Activated CD4-positive, CD25-positive, alpha-beta regulatory T cell (primary cell): Measurements from ENCODE around the gene LAMA2.

Experiments used
- DNase-seq, 4 experiments: peaks; one replicate each; lab custom pipeline; 2025; lab: John Stamatoyannopoulos, UW

The LAMA2 gene

GRCh38 chr6:129317931-129318820 lies 435.2 kb downstream of the LAMA2 start:
- DNase-seq, result no peak

GRCh38 chr6:129320892-129321291 lies 438.0 kb downstream of the LAMA2 start:
- DNase-seq, result no peak

GRCh38 chr6:129321303-129321702 lies 438.4 kb downstream of the LAMA2 start:
- no peak for DNase-seq

DNA sequence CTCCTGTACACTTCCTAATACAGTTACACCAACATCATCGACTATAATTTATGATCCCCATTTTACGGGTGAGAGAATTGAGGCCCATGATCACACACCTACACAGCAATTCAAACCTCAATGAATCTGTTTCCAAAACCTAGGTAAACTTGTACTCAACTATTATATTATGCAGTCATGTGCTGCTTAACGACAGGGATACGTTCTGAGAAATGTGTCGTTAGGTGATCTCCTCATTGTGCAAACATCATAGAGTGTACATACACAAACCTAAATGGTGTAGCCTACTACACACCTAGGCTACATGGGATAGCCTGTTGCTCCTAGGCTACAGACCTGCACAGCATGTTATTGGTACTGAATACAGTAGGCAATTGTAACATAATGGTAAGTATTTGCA lies 441.4 kb downstream of the LAMA2 start:
- no peak for DNase-seq

GRCh38 chr6:129329678-129330077 lies 446.7 kb downstream of the LAMA2 start:
- DNase-seq, result no peak

DNA sequence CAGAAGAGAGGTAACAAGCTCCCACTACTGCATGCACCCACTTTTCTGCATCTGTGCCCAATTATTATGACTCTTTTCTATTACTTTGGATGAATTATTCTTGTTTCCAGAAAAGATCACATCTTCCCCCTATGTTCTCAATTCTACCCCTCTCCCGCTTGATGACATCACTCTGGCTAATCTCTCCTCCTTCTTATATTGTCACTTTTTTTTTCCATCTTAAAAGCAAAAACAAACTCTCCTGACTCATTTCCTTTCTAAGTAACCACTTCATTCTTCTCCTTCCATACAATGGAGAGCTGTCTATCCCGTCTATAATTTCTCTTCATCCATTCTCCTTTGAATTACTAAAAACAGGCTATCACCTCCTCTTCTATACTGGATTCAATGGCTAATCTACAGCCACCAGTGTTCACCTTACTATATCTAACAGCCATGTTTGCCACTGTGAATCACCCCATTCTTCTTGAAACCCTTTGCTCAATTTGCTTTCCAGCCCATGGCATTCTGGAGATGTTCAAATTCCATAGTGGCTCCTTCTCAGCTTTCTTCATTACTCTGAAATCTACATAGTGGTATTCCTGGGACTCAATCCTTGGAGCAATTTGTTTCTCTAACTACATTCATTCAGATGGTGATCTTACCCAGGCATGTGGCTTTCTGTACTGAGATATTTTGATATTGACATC lies 448.7 kb downstream of the LAMA2 start:
- DNase-seq, result no peak

- no peak for DNase-seq
Observed at GRCh38 chr6:129335792-129336191, 452.9 kb downstream of the LAMA2 start.

GRCh38 chr6:129338683-129339082 lies 455.7 kb downstream of the LAMA2 start:
- DNase-seq, result no peak

DNA sequence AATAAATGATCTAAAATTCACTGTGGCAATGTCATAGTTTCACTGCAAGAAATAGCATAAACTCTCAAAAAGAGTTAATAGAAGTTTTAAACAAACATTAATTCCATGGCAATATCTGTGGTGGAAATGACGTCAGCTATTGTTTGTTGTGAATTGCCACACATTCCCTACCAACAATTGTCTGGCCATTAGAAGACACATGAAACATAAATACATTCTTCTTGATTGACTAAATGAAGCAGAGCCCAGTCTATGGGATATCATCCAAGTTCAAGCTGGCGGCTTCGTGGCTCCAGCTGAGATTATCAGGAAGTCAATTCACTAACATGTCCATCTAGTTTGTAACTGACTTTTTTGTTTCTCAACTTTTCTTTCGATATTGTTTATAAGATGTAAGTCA lies 458.0 kb downstream of the LAMA2 start:
- DNase-seq, result no peak

GRCh38 chr6:129342243-129342642 lies 459.3 kb downstream of the LAMA2 start:
- no peak for DNase-seq

DNA sequence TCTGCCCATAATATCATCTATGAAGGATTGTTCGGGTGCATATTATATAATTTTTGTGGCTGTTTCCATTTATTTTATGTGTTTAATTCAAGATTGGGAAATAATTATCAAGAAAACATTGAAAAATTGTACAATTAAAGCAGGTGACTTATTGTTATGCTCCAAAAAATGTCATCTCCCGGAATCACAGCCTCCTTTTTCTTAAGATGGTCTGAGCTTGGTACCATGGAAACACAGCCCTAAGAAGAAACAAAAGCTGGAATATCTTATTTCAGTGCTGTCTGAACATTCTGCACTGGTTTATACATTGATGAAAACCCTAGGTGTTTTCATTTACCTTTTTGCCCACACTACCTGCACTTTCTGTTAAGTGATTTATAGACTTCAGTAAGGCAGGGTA lies 459.9 kb downstream of the LAMA2 start:
- DNase-seq, result no peak

DNA sequence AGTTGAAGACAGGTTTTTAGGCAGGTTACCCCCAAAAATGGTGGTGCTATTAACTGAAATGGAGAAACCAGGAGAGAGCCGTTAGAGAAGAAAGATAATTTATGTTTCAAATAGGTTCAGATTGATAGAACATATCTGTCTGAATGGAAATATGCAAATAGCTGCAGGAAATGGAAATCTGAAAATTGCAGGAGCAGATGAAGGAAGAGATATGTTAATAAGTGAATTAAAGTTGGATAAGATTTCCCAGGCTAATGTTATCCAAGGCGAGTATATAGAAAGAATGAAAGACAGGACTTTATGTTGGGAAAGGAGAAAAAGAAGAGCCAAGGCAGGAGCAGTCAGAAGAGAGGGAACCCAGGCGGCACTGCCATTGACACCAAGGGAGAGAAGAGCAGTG lies 461.4 kb downstream of the LAMA2 start:
- no peak for DNase-seq

GRCh38 chr6:129345890-129346289 lies 463.0 kb downstream of the LAMA2 start:
- DNase-seq, result no peak

DNA sequence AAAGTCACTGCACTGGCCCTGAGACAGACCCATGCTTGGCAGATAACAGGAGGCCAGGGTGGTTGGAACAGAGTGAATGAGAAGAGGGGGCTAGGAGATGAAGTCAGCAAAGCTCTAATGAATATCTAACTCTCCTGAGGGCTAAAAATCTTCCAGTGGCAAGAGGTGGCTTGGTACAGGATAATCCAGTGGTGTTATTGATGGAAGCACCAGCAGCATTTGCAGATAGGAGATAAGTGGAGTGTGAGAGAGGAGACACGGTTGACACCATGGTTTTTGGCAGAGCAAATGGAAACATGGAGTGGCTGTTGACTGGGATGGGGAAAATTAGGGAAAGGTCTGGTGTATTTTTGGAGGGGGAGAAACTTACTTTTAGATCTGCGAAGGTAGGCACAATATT lies 464.0 kb downstream of the LAMA2 start:
- no peak for DNase-seq

- no peak for DNase-seq
Observed at GRCh38 chr6:129350278-129350677, 467.3 kb downstream of the LAMA2 start.

- DNase-seq, result no peak
Observed at GRCh38 chr6:129351807-129352206, 468.9 kb downstream of the LAMA2 start.

- no peak for DNase-seq
Observed at GRCh38 chr6:129353067-129353466, 470.1 kb downstream of the LAMA2 start.

DNA sequence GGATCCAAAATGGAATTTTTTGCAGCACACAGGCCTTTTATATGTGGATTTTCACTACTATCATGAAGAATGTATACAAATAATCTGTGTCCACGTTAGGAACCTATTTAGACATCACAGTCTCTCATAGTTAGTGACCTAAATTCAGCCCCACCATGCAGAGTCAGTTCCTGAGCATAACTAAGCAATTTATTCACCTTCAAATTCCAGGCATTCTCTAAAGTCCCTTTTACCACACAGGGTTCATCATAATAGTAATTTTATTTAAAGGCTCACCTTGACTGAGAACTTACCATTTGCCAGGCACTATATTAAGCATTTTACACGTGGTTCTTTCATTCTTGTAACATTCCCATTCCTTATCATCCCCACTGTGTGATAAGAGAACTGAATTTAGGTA lies 473.2 kb downstream of the LAMA2 start:
- no peak for DNase-seq

- DNase-seq, result no peak
Observed at GRCh38 chr6:129359811-129360681, 477.1 kb downstream of the LAMA2 start.

DNA sequence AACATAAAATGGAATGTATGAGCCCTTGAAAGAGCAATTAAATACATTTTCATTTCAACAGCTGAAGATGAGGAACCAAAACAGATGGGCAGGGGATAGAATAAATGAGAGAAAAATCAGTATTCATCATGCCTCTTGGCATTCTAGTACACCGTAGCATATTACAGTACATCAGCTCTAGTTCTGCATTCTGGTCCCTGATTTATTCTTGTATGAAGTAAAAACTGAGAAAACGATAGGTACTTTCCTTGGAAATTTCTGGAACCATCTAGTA lies 477.7 kb downstream of the LAMA2 start:
- no peak for DNase-seq

- DNase-seq, result no peak
Observed at GRCh38 chr6:129364037-129364436, 481.1 kb downstream of the LAMA2 start.

- no peak for DNase-seq
Observed at GRCh38 chr6:129364767-129365166, 481.8 kb downstream of the LAMA2 start.

DNA sequence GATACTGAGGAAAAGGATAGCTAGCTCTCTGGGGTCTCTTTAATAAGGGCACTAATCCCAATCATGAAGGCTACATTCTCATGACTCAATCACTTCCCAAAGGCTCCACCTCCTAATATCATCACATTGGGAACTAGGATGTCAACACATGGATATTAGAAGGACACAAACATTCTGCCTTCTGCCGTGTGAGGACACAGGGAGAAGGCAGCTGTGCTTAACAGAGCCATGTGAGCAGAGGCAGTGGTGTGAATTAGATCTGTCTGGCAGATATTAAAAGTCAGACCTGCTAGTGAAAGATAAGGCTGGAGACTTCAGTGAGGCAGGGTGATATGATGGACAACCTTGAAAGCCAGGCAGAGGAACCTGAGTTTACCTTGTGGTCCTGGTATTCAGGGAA lies 485.1 kb downstream of the LAMA2 start:
- no peak for DNase-seq
